Hematopoietic multipotent progenitor cell treated with erythropoietin and hydrocortisone succinate and interleukin-3 and kit ligand, for 15 days (in vitro differentiated cells): ENCODE results near the gene NCOA3.

Source experiments
- DNase-seq: peaks from one replicate; pipeline ENCODE4 v3.0.0-alpha.2; 2015; ENCODE audit warnings: low spot score

NCOA3 gene

GRCh38 chr20:47638851-47639250 is 137.2 kb downstream of the NCOA3 start:
- DNase-seq, result no peak

GRCh38 chr20:47642118-47642517 is 140.4 kb downstream of the NCOA3 start:
- DNase-seq, result no peak

GRCh38 chr20:47642624-47643023 is 140.9 kb downstream of the NCOA3 start:
- DNase-seq, result no peak

- DNase-seq, result no peak
Observed at GRCh38 chr20:47645632-47646031, 143.9 kb downstream of the NCOA3 start.

- DNase-seq, result no peak
Observed at GRCh38 chr20:47647994-47648393, 146.3 kb downstream of the NCOA3 start.

- DNase-seq, result no peak
Observed at GRCh38 chr20:47648943-47649342, 147.3 kb downstream of the NCOA3 start.

- DNase-seq, result no peak
Observed at GRCh38 chr20:47652301-47652700, 150.6 kb downstream of the NCOA3 start.

GRCh38 chr20:47652794-47653193 is 151.1 kb downstream of the NCOA3 start:
- DNase-seq, result no peak

- no peak for DNase-seq
Observed at GRCh38 chr20:47653869-47654268, 152.2 kb downstream of the NCOA3 start.

- DNase-seq, result no peak
Observed at GRCh38 chr20:47654370-47654769, 152.7 kb downstream of the NCOA3 start.

GRCh38 chr20:47655635-47656034 is 153.9 kb downstream of the NCOA3 start:
- DNase-seq, result no peak

- no peak for DNase-seq
Observed at GRCh38 chr20:47656318-47656717, 154.6 kb downstream of the NCOA3 start.

GRCh38 chr20:47659904-47660601 is 158.4 kb downstream of the NCOA3 start:
- DNase-seq, result no peak

GRCh38 chr20:47660602-47660905 is 158.9 kb downstream of the NCOA3 start:
- no peak for DNase-seq

GRCh38 chr20:47660983-47661700 is 159.5 kb downstream of the NCOA3 start:
- DNase-seq, result no peak

- no peak for DNase-seq
Observed at GRCh38 chr20:47661714-47662113, 160.0 kb downstream of the NCOA3 start.

GRCh38 chr20:47662483-47663353 is 161.0 kb downstream of the NCOA3 start:
- no peak for DNase-seq

- peak; percentile 67 for DNase-seq
Observed at GRCh38 chr20:47663354-47664067, 161.8 kb downstream of the NCOA3 start.

GRCh38 chr20:47664068-47664437 is 162.4 kb downstream of the NCOA3 start:
- DNase-seq, result no peak

- no peak for DNase-seq
Observed at GRCh38 chr20:47664744-47665143, 163.1 kb downstream of the NCOA3 start.

GRCh38 chr20:47665221-47665991 is 163.7 kb downstream of the NCOA3 start:
- no peak for DNase-seq

GRCh38 chr20:47666304-47666703 is 164.6 kb downstream of the NCOA3 start:
- no peak for DNase-seq
